OCI-LY7 (cell line): ENCODE results near the gene FAM187B.

Experiments
- EZH2phosphoT487 ChIP-seq: fragments of 200-600 bp; sonication (generic); IDR thresholded peaks from 2 replicates; pipeline ENCODE4 v1.6.1; 2018; ENCODE audit warnings: low read depth, borderline replicate concordance, mild to moderate bottlenecking, mixed run types, antibody characterized with exemption, low read length, moderate library complexity, mixed read lengths
- TF ChIP-seq, protein P1 (sequence below): fragments of 200-600 bp; sonication (generic); conservative IDR thresholded peaks from 2 replicates; pipeline ENCODE4 v1.5.1; 2014; ENCODE audit warnings: mild to moderate bottlenecking, antibody characterized with exemption, low read length, moderate library complexity, mixed read lengths

DNA sequence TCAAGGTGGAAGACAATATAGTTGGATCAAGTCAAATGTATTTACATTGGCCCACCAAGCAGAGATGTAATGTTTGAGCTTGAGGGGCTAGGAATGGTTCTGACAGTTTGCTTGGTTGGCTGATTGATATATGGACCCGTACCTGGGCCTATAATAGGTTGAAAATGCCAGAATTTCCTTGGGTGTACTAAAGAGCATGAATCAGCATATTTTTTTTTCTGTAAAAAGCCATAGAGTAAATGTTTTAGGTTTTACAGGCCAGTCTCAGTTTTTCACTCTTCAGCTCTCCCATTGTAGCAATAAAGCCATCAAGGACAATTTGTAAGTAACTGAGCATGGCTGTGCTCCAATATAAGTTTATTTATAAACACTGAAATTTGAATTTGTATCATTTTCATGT is 47.2 kb downstream of the FAM187B start:
- TF ChIP-seq, protein P1, sequence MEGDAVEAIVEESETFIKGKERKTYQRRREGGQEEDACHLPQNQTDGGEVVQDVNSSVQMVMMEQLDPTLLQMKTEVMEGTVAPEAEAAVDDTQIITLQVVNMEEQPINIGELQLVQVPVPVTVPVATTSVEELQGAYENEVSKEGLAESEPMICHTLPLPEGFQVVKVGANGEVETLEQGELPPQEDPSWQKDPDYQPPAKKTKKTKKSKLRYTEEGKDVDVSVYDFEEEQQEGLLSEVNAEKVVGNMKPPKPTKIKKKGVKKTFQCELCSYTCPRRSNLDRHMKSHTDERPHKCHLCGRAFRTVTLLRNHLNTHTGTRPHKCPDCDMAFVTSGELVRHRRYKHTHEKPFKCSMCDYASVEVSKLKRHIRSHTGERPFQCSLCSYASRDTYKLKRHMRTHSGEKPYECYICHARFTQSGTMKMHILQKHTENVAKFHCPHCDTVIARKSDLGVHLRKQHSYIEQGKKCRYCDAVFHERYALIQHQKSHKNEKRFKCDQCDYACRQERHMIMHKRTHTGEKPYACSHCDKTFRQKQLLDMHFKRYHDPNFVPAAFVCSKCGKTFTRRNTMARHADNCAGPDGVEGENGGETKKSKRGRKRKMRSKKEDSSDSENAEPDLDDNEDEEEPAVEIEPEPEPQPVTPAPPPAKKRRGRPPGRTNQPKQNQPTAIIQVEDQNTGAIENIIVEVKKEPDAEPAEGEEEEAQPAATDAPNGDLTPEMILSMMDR: no peak
- TF ChIP-seq EZH2phosphoT487: no peak
